GM12864 (cell line): Measurements from ENCODE around the gene TNRC6B.
A peak's percentile ranks its signal among the peaks of the same experiment; 100 is the strongest.

Experiments used
- DNase-seq: peaks from one replicate; pipeline ENCODE4 v3.0.0-alpha.2; 2011; ENCODE audit warnings: low read depth
- H3K4me3 ChIP-seq: 2 replicates; pipeline ENCODE4 v1.5.1; 2011; ENCODE audit warnings: mild to moderate bottlenecking, low read depth, low read length, control low read depth
- TF ChIP-seq, protein P1 (sequence below): IDR thresholded peaks from 2 replicates; pipeline ENCODE4 v1.5.1; 2011; ENCODE audit warnings: low read depth, mild to moderate bottlenecking, moderate library complexity, low read length, control low read depth, inconsistent platforms; ENCODE audit errors: missing control alignments

TNRC6B gene

GRCh38 chr22:40176921-40177737 is 596 bp upstream of the TNRC6B start:
- DNase-seq, result peak; percentile 48
- TF ChIP-seq, protein P1, sequence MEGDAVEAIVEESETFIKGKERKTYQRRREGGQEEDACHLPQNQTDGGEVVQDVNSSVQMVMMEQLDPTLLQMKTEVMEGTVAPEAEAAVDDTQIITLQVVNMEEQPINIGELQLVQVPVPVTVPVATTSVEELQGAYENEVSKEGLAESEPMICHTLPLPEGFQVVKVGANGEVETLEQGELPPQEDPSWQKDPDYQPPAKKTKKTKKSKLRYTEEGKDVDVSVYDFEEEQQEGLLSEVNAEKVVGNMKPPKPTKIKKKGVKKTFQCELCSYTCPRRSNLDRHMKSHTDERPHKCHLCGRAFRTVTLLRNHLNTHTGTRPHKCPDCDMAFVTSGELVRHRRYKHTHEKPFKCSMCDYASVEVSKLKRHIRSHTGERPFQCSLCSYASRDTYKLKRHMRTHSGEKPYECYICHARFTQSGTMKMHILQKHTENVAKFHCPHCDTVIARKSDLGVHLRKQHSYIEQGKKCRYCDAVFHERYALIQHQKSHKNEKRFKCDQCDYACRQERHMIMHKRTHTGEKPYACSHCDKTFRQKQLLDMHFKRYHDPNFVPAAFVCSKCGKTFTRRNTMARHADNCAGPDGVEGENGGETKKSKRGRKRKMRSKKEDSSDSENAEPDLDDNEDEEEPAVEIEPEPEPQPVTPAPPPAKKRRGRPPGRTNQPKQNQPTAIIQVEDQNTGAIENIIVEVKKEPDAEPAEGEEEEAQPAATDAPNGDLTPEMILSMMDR, result no peak
- peak overlapping the region; percentile 53 for H3K4me3 ChIP-seq

DNA sequence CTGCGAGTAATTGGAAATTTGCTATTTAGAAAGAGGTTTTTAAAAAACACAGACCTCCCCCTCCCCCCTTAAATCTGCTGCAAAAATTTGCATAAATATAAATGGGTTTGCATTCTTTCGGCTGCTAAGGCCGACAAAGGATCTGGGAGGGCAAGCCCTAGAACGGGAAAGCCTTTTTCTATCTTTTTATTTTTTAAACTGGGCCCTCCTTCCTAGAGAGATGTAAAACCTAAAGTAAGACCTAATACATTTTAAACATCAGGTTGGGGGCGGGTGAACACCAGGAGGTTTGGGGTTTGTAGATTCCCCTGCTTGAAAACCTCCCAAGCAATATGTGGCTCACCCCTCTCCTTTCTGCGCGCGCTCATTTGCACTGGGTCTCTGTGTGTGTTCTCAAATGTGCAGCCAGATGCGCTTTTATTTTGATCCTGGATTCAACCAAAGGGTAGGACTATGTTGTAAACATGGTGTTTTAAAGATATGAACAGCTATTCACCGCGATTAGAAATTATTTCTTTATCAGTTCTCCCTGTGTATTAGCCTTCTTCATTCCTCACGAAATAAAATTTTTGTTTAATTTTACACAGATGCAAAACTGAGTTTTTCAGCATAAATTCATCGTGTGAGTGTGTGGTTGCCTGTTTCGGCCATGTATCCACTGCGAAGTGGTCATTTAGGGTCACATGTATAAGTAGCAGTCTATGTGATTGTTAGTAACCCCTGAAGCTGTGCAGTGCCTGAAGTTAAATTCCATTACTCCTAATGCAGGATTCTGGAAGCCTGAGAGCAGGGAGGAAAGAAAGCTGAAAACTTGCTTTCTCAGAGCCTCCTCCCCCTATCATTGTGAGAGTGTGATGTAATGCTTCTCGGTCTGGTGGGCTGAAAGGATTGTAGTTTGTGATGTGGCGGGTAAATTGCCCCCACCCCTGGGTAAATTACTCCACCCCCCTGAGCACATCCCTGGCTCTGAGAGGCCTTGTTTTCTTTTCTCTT is 988 bp downstream of the TNRC6B start:
- no peak for DNase-seq
- TF ChIP-seq, protein P1, result no peak
- H3K4me3 ChIP-seq, result peak overlapping the region; percentile 75

DNA sequence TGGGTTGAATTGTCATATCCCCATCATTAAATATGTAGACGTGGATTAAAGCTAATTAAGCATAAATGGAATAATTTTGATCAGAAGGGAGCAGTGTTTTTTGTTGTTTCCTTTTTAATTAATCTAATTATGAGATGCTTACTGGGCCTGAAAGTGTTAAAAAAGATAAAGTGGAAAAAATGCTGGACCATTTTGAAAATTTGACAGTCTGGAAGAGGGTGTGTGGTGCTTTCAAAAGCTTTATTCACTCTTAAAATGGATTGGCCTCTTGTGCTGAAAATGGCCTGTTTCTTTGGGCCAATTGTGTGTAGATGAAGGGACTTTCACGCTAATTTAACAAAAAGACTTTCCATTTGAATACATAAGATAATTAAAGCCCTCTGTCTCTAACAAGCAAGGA is 1.8 kb downstream of the TNRC6B start:
- DNase-seq, result no peak
- TF ChIP-seq, protein P1, result no peak
- peak overlapping the region; percentile 75 for H3K4me3 ChIP-seq

GRCh38 chr22:40180403-40180802 is 2.7 kb downstream of the TNRC6B start:
- peak overlapping the region; percentile 36; the same call in 1 of the 2 replicates for H3K4me3 ChIP-seq
- TF ChIP-seq, protein P1, result no peak
- no peak for DNase-seq

- no peak for DNase-seq
- H3K4me3 ChIP-seq, result no peak overlapping the region
- TF ChIP-seq, protein P1, result no peak
Measured at GRCh38 chr22:40181323-40181722, 3.6 kb downstream of the TNRC6B start.

- TF ChIP-seq, protein P1, result no peak
- no peak overlapping the region for H3K4me3 ChIP-seq
- DNase-seq, result no peak
Measured at GRCh38 chr22:40182231-40182835, 4.6 kb downstream of the TNRC6B start.
